ENCODE measurements around the gene PTPRR.

Gene PTPRR

GRCh38 chr12:70853326-70853725, 67.2 kb downstream of the PTPRR start:
- H3K27me3 ChIP-seq (replicated peaks in 2 of 5; ENCODE audit: control insufficient read depth in 4 of 5, insufficient read depth in 5 of 5, low read length in 4 of 5) = peaks cover 0 to 2% (median 0%) of the 10 kb centered on the region in 5 experiments
- no peaks in the 10 kb centered on the region for H3K4me1 ChIP-seq (ENCODE audit: control extremely low read depth in 1 of 4, control insufficient read depth in 4 of 4, insufficient read depth in 4 of 4, low read length in 3 of 4)
- ChIA-PET CTCF (no interaction called here), POLR2A (no interaction called here)
- no peak for DNase-seq
- no peak overlapping the region for H3K4me3 ChIP-seq (ENCODE audit: control insufficient read depth in 1 of 7, extremely low read depth in 1 of 7, insufficient read depth in 4 of 7, low read depth in 2 of 7, low read length in 6 of 7)
- 92% methylated on average over 3 of the region's 3 CpGs for WGBS (ENCODE audit: insufficient coverage)
- H3K9me3 ChIP-seq (ENCODE audit: control extremely low read depth in 1 of 5, control insufficient read depth in 4 of 5, insufficient read depth in 2 of 5, low read depth in 1 of 5, low read length in 4 of 5) = peaks cover 0 to 1% (median 0%) of the 10 kb centered on the region in 5 experiments
- H3K36me3 ChIP-seq (ENCODE audit: control insufficient read depth in 4 of 4, insufficient read depth in 4 of 4, low read length in 3 of 4) = no peaks in the 10 kb centered on the region
- H3K27ac ChIP-seq (ENCODE audit: insufficient read depth in 1 of 2, low read depth in 1 of 2, low read length in 2 of 2, poor library complexity in 1 of 2, severe bottlenecking in 2 of 2) = no peak overlapping the region

GRCh38 chr12:70852416-70853150, 68.0 kb downstream of the PTPRR start:
- ChIA-PET POLR2A (no interaction called here), CTCF (no interaction called here)
- 83% methylated on average over 4 of the region's 7 CpGs for WGBS (ENCODE audit: insufficient coverage)
- no peaks in the 10 kb centered on the region for H3K9me3 ChIP-seq (ENCODE audit: control extremely low read depth in 1 of 5, control insufficient read depth in 4 of 5, insufficient read depth in 2 of 5, low read depth in 1 of 5, low read length in 4 of 5)
- H3K4me3 ChIP-seq (ENCODE audit: control insufficient read depth in 1 of 7, extremely low read depth in 1 of 7, insufficient read depth in 4 of 7, low read depth in 2 of 7, low read length in 6 of 7) = no peak overlapping the region
- peaks cover 0 to 2% (median 0%) of the 10 kb centered on the region in 5 experiments for H3K27me3 ChIP-seq (replicated peaks in 2 of 5; ENCODE audit: control insufficient read depth in 4 of 5, insufficient read depth in 5 of 5, low read length in 4 of 5)
- no peak overlapping the region for H3K27ac ChIP-seq (ENCODE audit: insufficient read depth in 1 of 2, low read depth in 1 of 2, low read length in 2 of 2, poor library complexity in 1 of 2, severe bottlenecking in 2 of 2)
- H3K4me1 ChIP-seq (ENCODE audit: control extremely low read depth in 1 of 4, control insufficient read depth in 4 of 4, insufficient read depth in 4 of 4, low read length in 3 of 4) = no peaks in the 10 kb centered on the region
- no peaks in the 10 kb centered on the region for H3K36me3 ChIP-seq (ENCODE audit: control insufficient read depth in 4 of 4, insufficient read depth in 4 of 4, low read length in 3 of 4)
- no peak for DNase-seq

DNA sequence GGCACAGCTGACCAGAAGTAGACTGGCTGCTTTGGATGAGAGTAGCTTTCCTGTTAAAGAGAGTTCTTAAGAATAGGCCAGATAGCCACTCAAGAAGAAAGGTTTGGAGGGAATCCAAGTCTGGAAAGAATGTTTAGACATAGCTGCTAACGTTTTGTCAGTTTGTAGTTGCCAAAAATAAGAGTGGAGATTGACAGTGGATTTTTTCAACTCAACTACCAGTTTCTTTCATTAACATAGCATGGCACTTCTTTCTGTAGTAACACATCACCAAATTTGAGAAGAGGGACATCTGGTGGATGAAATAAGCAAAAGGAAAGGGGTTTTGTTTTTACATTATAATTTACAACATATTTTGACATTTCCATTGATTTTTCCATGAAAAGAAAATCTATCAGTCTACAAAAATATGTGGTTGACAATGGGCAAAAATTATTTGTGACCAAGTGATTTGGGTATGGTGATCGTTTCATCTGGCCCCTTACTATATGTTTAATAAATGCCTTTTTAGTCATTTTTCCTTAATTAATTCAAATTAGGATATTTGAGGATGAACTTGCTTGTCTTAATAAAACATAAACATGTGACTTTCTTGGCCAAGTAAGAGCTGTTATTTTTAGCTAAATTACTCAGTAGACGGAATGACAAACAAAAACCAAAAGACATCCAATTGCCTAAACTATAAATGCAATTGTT, 71.1 kb downstream of the PTPRR start:
- no peaks in the 10 kb centered on the region for H3K36me3 ChIP-seq (ENCODE audit: control insufficient read depth in 4 of 4, insufficient read depth in 4 of 4, low read length in 3 of 4)
- CTCF ChIA-PET = interaction anchor here (0.9 kb wide), 2 partner anchors 116 to 608 kb away, joined by 3 read pairs; no protein-coding TSS in a partner anchor
- H3K9me3 ChIP-seq (ENCODE audit: control extremely low read depth in 1 of 5, control insufficient read depth in 4 of 5, insufficient read depth in 2 of 5, low read depth in 1 of 5, low read length in 4 of 5) = no peaks in the 10 kb centered on the region
- no peak overlapping the region for H3K27ac ChIP-seq (ENCODE audit: insufficient read depth in 1 of 2, low read depth in 1 of 2, low read length in 2 of 2, poor library complexity in 1 of 2, severe bottlenecking in 2 of 2)
- no peaks in the 10 kb centered on the region for H3K4me1 ChIP-seq (ENCODE audit: control extremely low read depth in 1 of 4, control insufficient read depth in 4 of 4, insufficient read depth in 4 of 4, low read length in 3 of 4)
- POLR2A ChIA-PET = no interaction called here
- H3K27me3 ChIP-seq (replicated peaks in 2 of 5; ENCODE audit: control insufficient read depth in 4 of 5, insufficient read depth in 5 of 5, low read length in 4 of 5) = peaks cover 0 to 1% (median 0%) of the 10 kb centered on the region in 5 experiments
- H3K4me3 ChIP-seq (ENCODE audit: control insufficient read depth in 1 of 7, extremely low read depth in 1 of 7, insufficient read depth in 4 of 7, low read depth in 2 of 7, low read length in 6 of 7) = no peak overlapping the region
- peak; percentile 1 to 10 (median 10) for DNase-seq
- whole genome bisulfite sequencing (ENCODE audit: insufficient coverage) = no CpG with 5 or more reads among the region's 3 CpGs

GRCh38 chr12:70847871-70848270, 72.7 kb downstream of the PTPRR start:
- POLR2A ChIA-PET = no interaction called here
- Histone ChIP-seq H3K36me3 (ENCODE audit: control insufficient read depth in 4 of 4, insufficient read depth in 4 of 4, low read length in 3 of 4) (no peaks in the 10 kb centered on the region), H3K4me1 (ENCODE audit: control extremely low read depth in 1 of 4, control insufficient read depth in 4 of 4, insufficient read depth in 4 of 4, low read length in 3 of 4) (no peaks in the 10 kb centered on the region), H3K9me3 (ENCODE audit: control extremely low read depth in 1 of 5, control insufficient read depth in 4 of 5, insufficient read depth in 2 of 5, low read depth in 1 of 5, low read length in 4 of 5) (no peaks in the 10 kb centered on the region), H3K27ac (ENCODE audit: insufficient read depth in 1 of 2, low read depth in 1 of 2, low read length in 2 of 2, poor library complexity in 1 of 2, severe bottlenecking in 2 of 2) (no peak overlapping the region), H3K4me3 (ENCODE audit: control insufficient read depth in 1 of 7, extremely low read depth in 1 of 7, insufficient read depth in 4 of 7, low read depth in 2 of 7, low read length in 6 of 7) (no peak overlapping the region), H3K27me3 (replicated peaks in 2 of 5; ENCODE audit: control insufficient read depth in 4 of 5, insufficient read depth in 5 of 5, low read length in 4 of 5) (no peaks in the 10 kb centered on the region)
- no peak for DNase-seq
- WGBS (ENCODE audit: insufficient coverage) = no CpG with 5 or more reads among the region's 4 CpGs
- CTCF ChIA-PET = no interaction called here

DNA sequence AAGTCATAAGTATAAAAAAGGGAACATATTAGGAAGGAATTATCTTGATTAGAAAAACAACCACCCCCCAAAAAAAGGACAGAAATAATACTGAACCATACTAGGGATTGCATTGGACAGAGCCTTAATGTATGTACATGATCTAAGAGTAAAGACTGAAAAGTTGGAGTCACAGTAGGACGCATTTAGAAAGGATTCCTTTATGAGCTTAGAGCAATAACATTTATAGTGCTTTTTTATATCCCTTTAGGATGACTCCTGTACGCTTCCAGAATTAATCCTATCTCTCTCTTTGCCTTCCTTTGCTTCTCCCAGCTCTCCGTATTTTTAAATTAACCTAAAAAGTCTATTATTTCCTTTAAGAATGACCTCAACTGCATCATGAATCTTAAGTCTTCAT, 75.3 kb downstream of the PTPRR start:
- H3K27ac ChIP-seq (ENCODE audit: insufficient read depth in 1 of 2, low read depth in 1 of 2, low read length in 2 of 2, poor library complexity in 1 of 2, severe bottlenecking in 2 of 2) = no peak overlapping the region
- ChIA-PET POLR2A (no interaction called here), CTCF (no interaction called here)
- no peaks in the 10 kb centered on the region for H3K27me3 ChIP-seq (replicated peaks in 2 of 5; ENCODE audit: control insufficient read depth in 4 of 5, insufficient read depth in 5 of 5, low read length in 4 of 5)
- no peaks in the 10 kb centered on the region for H3K4me1 ChIP-seq (ENCODE audit: control extremely low read depth in 1 of 4, control insufficient read depth in 4 of 4, insufficient read depth in 4 of 4, low read length in 3 of 4)
- WGBS (ENCODE audit: insufficient coverage) = 100% methylated on average over 1 of the region's 3 CpGs
- no peak for DNase-seq
- no peaks in the 10 kb centered on the region for H3K36me3 ChIP-seq (ENCODE audit: control insufficient read depth in 4 of 4, insufficient read depth in 4 of 4, low read length in 3 of 4)
- no peaks in the 10 kb centered on the region for H3K9me3 ChIP-seq (ENCODE audit: control extremely low read depth in 1 of 5, control insufficient read depth in 4 of 5, insufficient read depth in 2 of 5, low read depth in 1 of 5, low read length in 4 of 5)
- H3K4me3 ChIP-seq (ENCODE audit: control insufficient read depth in 1 of 7, extremely low read depth in 1 of 7, insufficient read depth in 4 of 7, low read depth in 2 of 7, low read length in 6 of 7) = no peak overlapping the region

DNA sequence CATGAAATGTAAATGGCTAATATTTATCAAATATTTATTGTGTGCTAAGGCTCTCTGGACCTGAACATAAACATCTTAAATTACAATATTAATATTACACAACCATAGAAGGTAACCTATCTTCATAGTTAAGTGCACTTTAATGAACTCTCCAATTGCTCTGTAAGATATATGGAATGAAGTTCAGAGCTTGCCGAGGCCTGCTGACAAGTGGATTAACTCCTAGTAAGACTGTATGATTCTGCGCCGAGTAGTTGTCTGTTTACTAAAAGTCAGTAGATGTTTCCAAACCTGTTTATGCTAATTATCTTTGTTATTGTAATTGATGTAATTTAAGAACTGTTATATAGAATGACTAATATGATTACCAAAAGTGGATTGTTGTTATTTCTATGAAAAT, 77.2 kb downstream of the PTPRR start:
- WGBS (ENCODE audit: insufficient coverage) = 100% methylated on average over 1 of the region's 3 CpGs
- Histone ChIP-seq H3K27ac (ENCODE audit: insufficient read depth in 1 of 2, low read depth in 1 of 2, low read length in 2 of 2, poor library complexity in 1 of 2, severe bottlenecking in 2 of 2) (no peak overlapping the region), H3K4me1 (ENCODE audit: control extremely low read depth in 1 of 4, control insufficient read depth in 4 of 4, insufficient read depth in 4 of 4, low read length in 3 of 4) (no peaks in the 10 kb centered on the region), H3K27me3 (replicated peaks in 2 of 5; ENCODE audit: control insufficient read depth in 4 of 5, insufficient read depth in 5 of 5, low read length in 4 of 5) (no peaks in the 10 kb centered on the region), H3K36me3 (ENCODE audit: control insufficient read depth in 4 of 4, insufficient read depth in 4 of 4, low read length in 3 of 4) (no peaks in the 10 kb centered on the region), H3K4me3 (ENCODE audit: control insufficient read depth in 1 of 7, extremely low read depth in 1 of 7, insufficient read depth in 4 of 7, low read depth in 2 of 7, low read length in 6 of 7) (no peak overlapping the region), H3K9me3 (ENCODE audit: control extremely low read depth in 1 of 5, control insufficient read depth in 4 of 5, insufficient read depth in 2 of 5, low read depth in 1 of 5, low read length in 4 of 5) (no peaks in the 10 kb centered on the region)
- POLR2A ChIA-PET = no interaction called here
- CTCF ChIA-PET = no interaction called here
- no peak for DNase-seq

DNA sequence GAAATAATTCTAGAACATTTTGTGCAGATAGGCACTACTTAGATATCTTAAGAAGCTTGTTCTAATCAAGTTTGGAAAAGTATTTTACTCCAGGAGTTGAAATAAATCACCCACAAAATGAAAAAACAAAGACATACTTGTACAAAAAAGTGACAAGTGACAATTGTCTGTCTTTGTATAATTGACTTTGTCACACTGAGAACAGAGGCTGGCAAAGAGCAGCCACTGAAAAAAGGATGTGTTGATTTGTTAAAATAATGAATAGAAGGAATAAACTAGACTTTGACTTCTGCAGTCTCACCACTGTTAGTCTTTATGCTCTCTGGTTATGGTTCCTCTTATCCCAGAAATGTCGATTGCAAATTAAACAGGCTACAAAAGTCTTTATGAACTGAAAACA, 77.6 kb downstream of the PTPRR start:
- no peaks in the 10 kb centered on the region for H3K4me1 ChIP-seq (ENCODE audit: control extremely low read depth in 1 of 4, control insufficient read depth in 4 of 4, insufficient read depth in 4 of 4, low read length in 3 of 4)
- ChIA-PET POLR2A (no interaction called here), CTCF (no interaction called here)
- no peaks in the 10 kb centered on the region for H3K27me3 ChIP-seq (replicated peaks in 2 of 5; ENCODE audit: control insufficient read depth in 4 of 5, insufficient read depth in 5 of 5, low read length in 4 of 5)
- H3K36me3 ChIP-seq (ENCODE audit: control insufficient read depth in 4 of 4, insufficient read depth in 4 of 4, low read length in 3 of 4) = no peaks in the 10 kb centered on the region
- WGBS (ENCODE audit: insufficient coverage) = no CpG with 5 or more reads among the region's 1 CpG
- no peak for DNase-seq
- no peaks in the 10 kb centered on the region for H3K9me3 ChIP-seq (ENCODE audit: control extremely low read depth in 1 of 5, control insufficient read depth in 4 of 5, insufficient read depth in 2 of 5, low read depth in 1 of 5, low read length in 4 of 5)
- no peak overlapping the region for H3K27ac ChIP-seq (ENCODE audit: insufficient read depth in 1 of 2, low read depth in 1 of 2, low read length in 2 of 2, poor library complexity in 1 of 2, severe bottlenecking in 2 of 2)
- H3K4me3 ChIP-seq (ENCODE audit: control insufficient read depth in 1 of 7, extremely low read depth in 1 of 7, insufficient read depth in 4 of 7, low read depth in 2 of 7, low read length in 6 of 7) = no peak overlapping the region

All from common myeloid progenitor, CD34-positive (primary cell).